Neural cell (in vitro differentiated cells): ENCODE data around the gene CYTH3.

Experiments used
- CTCF ChIP-seq: fragments of 450-650 bp; IDR thresholded peaks from 2 replicates; pipeline ENCODE4 v1.5.1; 2014; ENCODE audit warnings: antibody characterized with exemption, mild to moderate bottlenecking, moderate library complexity; ENCODE audit not compliant: poor library complexity, severe bottlenecking
- POLR2AphosphoS5 ChIP-seq: IDR thresholded peaks from 2 replicates; pipeline ENCODE4 v1.6.1; 2012
- REST ChIP-seq: IDR thresholded peaks from 2 replicates; pipeline ENCODE4 v1.6.1; 2012; ENCODE audit warnings: borderline replicate concordance
- SMC3 ChIP-seq: fragments of 450-650 bp; conservative IDR thresholded peaks from 2 replicates; pipeline ENCODE4 v1.6.1; 2014; ENCODE audit warnings: antibody characterized with exemption, mild to moderate bottlenecking, moderate library complexity; ENCODE audit not compliant: poor library complexity

GRCh38 chr7:6182993-6183392, 89.4 kb downstream of the CYTH3 start:
- TF ChIP-seq CTCF = no peak
- no peak for TF ChIP-seq POLR2AphosphoS5
- no peak for TF ChIP-seq SMC3
- no peak for TF ChIP-seq REST
